GM19099 (cell line): ENCODE measurements around the gene LAMA4.

Experiments
- POLR2A ChIP-seq: IDR thresholded peaks from 3 replicates; pipeline ENCODE4 v1.6.1; 2011; ENCODE audit warnings: low read depth; ENCODE audit not compliant: insufficient read length; ENCODE audit errors: extremely low read depth

The LAMA4 gene

DNA sequence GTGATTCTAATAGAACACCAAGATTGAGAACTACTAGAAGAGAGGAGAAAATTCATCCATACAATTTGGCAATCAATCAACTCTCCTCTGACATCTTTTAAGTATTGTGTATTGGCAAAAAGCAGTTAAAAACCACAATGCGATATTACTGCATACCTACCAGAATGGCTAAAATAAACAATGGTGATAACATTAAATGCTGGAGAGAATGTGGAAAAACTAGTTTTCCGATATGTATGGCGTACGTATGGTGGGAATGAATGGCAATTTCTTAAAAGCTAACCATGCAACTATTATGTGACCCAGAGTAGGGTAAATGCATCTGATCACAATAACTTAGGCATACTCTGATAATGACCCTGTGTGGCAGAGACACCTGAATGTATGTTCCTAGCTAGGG is 29.3 kb upstream of the LAMA4 start:
- no peak for TF ChIP-seq POLR2A

- TF ChIP-seq POLR2A = no peak
Observed at GRCh38 chr6:112281821-112282615, 27.7 kb upstream of the LAMA4 start.

DNA sequence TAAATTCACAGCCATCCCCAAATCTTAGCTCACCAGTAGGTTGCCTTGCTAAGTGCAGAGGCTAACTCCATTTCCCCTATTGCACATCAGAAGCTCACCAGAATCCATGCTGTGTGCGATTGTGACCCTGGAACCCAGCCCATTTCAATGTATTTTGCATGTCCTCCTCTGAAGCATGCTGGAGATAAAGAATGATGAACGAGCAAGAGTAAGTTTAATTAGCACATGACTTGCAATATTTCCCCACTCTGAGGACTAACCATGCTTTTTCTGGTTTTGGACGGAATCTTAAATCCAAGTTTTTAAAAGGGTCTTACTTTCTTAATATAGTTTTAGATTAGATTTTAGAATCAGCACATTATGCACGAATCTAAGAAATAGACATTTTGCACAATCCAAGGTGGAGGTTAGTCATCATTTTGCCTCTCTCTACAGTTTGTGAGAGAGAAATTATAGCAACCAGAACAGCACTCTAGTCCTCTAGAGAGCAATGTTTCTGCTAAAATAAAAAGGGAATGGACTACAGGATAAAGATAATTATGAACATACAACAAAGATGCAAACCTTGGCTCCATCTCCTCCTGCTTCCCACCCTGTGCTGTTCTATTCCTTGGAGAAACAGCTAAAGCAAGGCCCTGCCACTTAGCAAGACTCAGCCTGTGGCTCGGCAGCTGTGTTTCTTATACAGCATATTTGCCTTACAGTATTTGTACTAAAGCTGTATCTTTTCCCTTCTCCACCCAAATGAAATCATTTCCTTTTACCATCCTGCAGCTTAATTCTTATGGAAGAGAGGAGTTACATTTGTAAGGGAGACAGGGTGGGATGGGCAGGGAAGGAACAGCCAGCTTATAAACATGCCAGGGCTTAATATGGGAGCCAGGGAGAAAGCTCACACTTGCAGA is 24.9 kb upstream of the LAMA4 start:
- TF ChIP-seq POLR2A = no peak

GRCh38 chr6:112275365-112275764 is 21.0 kb upstream of the LAMA4 start:
- no peak for TF ChIP-seq POLR2A

DNA sequence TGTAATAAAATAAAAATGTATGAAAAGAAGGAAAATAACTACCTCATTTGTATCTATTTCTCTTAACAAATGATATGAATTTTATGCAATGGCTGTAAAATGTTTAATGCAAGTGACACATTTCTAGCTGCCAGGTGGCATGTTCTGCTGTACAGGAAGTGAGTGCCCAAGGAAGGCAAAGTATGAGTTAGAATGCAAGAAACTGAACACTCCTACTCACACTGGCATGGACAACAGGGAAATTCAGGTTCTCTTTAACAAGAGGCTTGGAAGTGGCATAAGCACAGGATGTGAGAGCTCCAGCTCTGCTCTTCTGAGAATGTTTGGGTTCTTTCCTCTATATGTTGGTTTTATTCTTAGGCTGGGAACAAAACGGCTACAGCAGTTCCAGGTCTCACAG is 20.4 kb upstream of the LAMA4 start:
- no peak for TF ChIP-seq POLR2A

DNA sequence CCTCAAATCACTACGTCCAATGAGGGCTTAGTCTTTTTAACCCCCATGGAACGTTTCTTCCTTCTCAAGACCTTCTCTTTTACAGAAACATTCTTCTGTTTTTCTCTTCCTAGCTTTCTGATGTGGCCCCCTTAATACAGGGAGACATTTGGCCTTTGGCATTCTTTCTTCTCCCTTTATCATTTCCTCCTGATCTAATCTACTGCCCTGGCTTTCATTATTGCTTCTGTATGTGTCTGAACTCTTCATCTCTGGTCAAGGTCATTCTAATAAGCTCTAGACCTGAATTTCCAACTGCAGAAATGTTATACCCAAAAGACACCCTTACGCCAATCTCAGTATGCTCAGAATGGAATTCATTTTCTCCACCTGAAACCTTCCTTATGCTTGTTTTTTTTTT is 18.4 kb upstream of the LAMA4 start:
- TF ChIP-seq POLR2A = no peak

DNA sequence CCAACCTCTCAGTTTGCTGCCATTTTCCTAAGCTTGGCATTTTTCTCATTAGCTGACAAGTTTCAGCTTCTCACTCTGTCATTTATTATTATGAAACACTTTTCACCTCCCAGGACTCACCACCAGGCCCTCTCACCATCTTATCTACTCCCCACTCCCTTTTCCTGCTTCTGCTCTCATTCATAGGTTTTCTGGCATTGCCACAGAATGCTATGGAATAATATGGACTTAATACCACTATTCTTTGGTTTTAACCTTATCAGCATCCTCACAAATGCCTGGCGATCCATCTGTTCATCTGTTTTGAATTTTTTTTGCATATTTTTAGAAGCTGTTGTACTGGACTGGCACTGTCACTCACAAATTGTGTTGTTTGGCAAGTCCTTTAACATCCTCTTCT is 16.4 kb upstream of the LAMA4 start:
- no peak for TF ChIP-seq POLR2A

DNA sequence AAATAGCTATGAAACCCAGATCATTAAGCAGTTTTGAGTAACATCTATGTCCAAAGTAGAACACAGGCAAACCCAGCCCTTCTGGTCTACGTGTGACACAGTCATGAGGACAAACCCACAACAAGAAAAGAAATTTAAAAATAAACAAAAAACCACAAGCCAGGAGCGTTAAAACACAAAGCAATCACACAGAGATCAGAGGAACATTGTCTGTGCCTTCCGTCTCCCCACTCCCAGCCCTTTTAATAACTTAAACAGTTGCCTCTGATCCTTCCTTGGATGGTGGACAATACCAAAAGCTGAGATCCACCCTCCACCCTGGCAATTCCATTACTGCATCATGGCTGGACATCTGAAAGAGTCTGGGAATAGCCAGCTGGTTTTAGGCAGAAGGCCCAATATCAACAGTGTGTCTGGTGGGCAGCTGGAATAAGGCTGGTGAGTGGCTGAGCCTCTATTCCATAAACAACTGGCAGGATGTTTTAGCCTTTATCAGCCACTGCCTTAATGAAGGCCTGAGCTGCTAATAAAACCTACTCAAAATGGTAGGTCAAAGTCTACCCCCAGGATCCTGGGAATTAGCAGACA is 15.7 kb upstream of the LAMA4 start:
- TF ChIP-seq POLR2A = no peak

DNA sequence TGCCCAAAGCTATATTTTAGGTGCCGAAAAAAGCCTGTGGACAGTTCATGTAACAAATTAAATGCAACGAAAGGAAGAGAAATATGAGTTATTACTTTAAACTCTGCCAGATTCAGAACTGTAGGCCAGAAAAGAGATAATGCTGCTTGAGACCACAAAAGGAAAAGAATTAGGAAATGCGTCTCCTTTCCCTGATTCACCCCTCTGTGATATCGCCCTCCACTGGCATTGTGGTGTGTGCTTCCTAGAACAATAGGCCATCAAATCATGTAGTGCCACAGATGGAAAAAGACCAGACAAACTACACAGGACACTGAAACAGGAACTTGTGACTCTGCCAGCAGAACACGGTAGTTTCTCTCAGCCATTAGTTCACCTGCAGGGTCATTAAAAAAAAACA is 14.7 kb upstream of the LAMA4 start:
- no peak for TF ChIP-seq POLR2A

DNA sequence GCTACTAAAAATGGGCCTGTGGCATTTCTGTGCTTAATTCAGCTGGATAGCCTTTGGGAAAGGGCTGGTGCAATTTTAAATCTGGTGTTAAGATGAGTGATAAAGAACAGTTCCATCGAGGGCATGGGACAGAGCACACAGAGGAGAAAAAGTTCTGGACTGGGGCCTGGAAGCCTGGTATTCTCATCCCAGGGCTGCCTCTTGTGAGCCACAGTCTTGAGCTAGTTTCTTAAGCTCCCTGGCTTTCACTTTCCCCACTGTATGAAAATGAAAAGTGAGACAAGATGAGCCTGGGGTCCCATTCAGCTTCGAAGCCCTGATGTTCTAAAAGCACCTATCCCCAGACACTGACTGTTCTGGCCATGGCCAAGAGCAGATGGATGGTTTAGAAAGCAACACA is 14.3 kb upstream of the LAMA4 start:
- no peak for TF ChIP-seq POLR2A

- no peak for TF ChIP-seq POLR2A
Observed at GRCh38 chr6:112268019-112268418, 13.7 kb upstream of the LAMA4 start.

GRCh38 chr6:112266331-112266730 is 12.0 kb upstream of the LAMA4 start:
- TF ChIP-seq POLR2A = no peak

GRCh38 chr6:112259337-112259675 is 4.9 kb upstream of the LAMA4 start:
- TF ChIP-seq POLR2A = no peak

- TF ChIP-seq POLR2A = no peak
Observed at GRCh38 chr6:112258642-112259336, 4.4 kb upstream of the LAMA4 start.

GRCh38 chr6:112257178-112257855 is 3.0 kb upstream of the LAMA4 start:
- no peak for TF ChIP-seq POLR2A

DNA sequence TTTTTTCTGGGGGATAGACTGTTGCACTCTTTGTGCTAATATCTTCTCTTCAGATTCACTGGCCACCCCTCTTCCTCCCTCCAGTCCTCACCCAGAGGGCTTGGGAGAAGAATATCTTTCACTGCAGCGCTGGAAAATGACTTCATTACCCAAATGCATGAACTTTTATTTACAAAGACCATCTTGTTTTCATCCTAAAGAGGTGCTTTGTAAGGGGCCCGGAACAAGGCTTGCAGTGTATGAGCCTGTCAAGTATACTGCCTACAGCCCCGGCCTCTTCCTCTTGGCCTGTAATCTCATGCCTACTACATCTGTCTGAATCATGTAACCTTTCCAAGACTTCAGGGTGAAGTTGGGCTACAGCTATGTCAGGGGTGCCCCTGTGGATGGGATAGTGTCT is 554 bp upstream of the LAMA4 start:
- no peak for TF ChIP-seq POLR2A

GRCh38 chr6:112253498-112253840 is 898 bp downstream of the LAMA4 start:
- TF ChIP-seq POLR2A = no peak
